ENCODE measurements around the gene PCDHA8.
A peak's percentile ranks its signal among the peaks of the same experiment; 100 is the strongest.
"Not testable (repeated sequence)": the region's sequence is repeated elsewhere in the genome, so short reads cannot be mapped to it uniquely, and the experiment has no call there.

PCDHA8 gene

GRCh38 chr5:140840978-140841962 lies at the start of gene PCDHA8:
TSS of gene PCDHA8 (plus strand) at chr5:140841187. CDS start at chr5:140841322, 135 bp downstream.
- no peak for DNase-seq (ENCODE audit: low spot score)

- DNase-seq (ENCODE audit: low spot score) = no peak
Measured at GRCh38 chr5:140794595-140795258, 46.3 kb upstream of the PCDHA8 start, which contains the start of gene PCDHA2. TSS of gene PCDHA2 (plus strand) at chr5:140794852.

- DNase-seq (ENCODE audit: low spot score) = no peak
Measured at GRCh38 chr5:140795259-140795641, 45.7 kb upstream of the PCDHA8 start.

- not testable (repeated sequence) for DNase-seq (ENCODE audit: low spot score)
Measured at GRCh38 chr5:140796072-140796717, 44.8 kb upstream of the PCDHA8 start.

- DNase-seq (ENCODE audit: low spot score) = no peak
Measured at GRCh38 chr5:140796718-140797095, 44.3 kb upstream of the PCDHA8 start.

GRCh38 chr5:140800816-140801493 lies 40.0 kb upstream of the PCDHA8 start, which contains the start of gene PCDHA3:
TSS of gene PCDHA3 (plus strand) at chr5:140801057.
- no peak for DNase-seq (ENCODE audit: low spot score)

- DNase-seq (ENCODE audit: low spot score) = no peak
Measured at GRCh38 chr5:140801494-140801841, 39.5 kb upstream of the PCDHA8 start.

- not testable (repeated sequence) for DNase-seq (ENCODE audit: low spot score)
Measured at GRCh38 chr5:140802381-140802780, 38.6 kb upstream of the PCDHA8 start.

- no peak for DNase-seq (ENCODE audit: low spot score)
Measured at GRCh38 chr5:140802781-140803271, 38.2 kb upstream of the PCDHA8 start.

GRCh38 chr5:140806834-140807775 lies 33.9 kb upstream of the PCDHA8 start, which contains the start of gene PCDHA4:
TSS of gene PCDHA4 (plus strand) at chr5:140807068.
- peak; percentile 55 for DNase-seq (ENCODE audit: low spot score)

- not testable (repeated sequence) for DNase-seq (ENCODE audit: low spot score)
Measured at GRCh38 chr5:140808241-140808888, 32.6 kb upstream of the PCDHA8 start.

- DNase-seq (ENCODE audit: low spot score) = no peak
Measured at GRCh38 chr5:140808889-140809291, 32.1 kb upstream of the PCDHA8 start.

- DNase-seq (ENCODE audit: low spot score) = no peak
Measured at GRCh38 chr5:140821375-140822280, 19.4 kb upstream of the PCDHA8 start, which contains the start of gene PCDHA5. TSS of gene PCDHA5 (plus strand) at chr5:140821613.

GRCh38 chr5:140822281-140822629 lies 18.7 kb upstream of the PCDHA8 start:
- no peak for DNase-seq (ENCODE audit: low spot score)

- DNase-seq (ENCODE audit: low spot score) = not testable (repeated sequence)
Measured at GRCh38 chr5:140822969-140823368, 18.0 kb upstream of the PCDHA8 start.

GRCh38 chr5:140823475-140823874 lies 17.5 kb upstream of the PCDHA8 start:
- DNase-seq (ENCODE audit: low spot score) = no peak

- DNase-seq (ENCODE audit: low spot score) = no peak
Measured at GRCh38 chr5:140827704-140828361, 13.2 kb upstream of the PCDHA8 start, which contains the start of gene PCDHA6. TSS of gene PCDHA6 (plus strand) at chr5:140827960. CDS start at chr5:140828092, 132 bp downstream.

- DNase-seq (ENCODE audit: low spot score) = no peak
Measured at GRCh38 chr5:140828362-140828737, 12.6 kb upstream of the PCDHA8 start.

All from D341Med (cell line).